ENCODE data around the gene LEP.

The LEP gene

GRCh38 chr7:128260069-128260795, 19.2 kb downstream of the LEP start:
- no peak for DNase-seq (ENCODE audit: low read depth, low spot score)
- H3K36me3 ChIP-seq (ENCODE audit: insufficient read depth, insufficient read length, low read length), result no peaks in the 10 kb centered on the region
- TF ChIP-seq ZNF274 (IDR thresholded peaks at IDR 0.05; ENCODE audit: low read depth, low read length), result no peak
- no peak for TF ChIP-seq YY1 (IDR thresholded peaks at IDR 0.05; ENCODE audit: insufficient read depth, insufficient read length)
- TF ChIP-seq SUZ12 (IDR thresholded peaks at IDR 0.05; ENCODE audit: extremely low read depth, insufficient read depth, insufficient read length), result no peak
- peaks cover 8% of the 10 kb centered on the region for H3K4me1 ChIP-seq (ENCODE audit: insufficient read depth, insufficient read length)
- H3K9me3 ChIP-seq (ENCODE audit: insufficient read depth, low read length), result no peaks in the 10 kb centered on the region
- H3K27me3 ChIP-seq (ENCODE audit: insufficient read depth, insufficient read length), result no peaks in the 10 kb centered on the region
- H3K9ac ChIP-seq (ENCODE audit: insufficient read length, low read depth), result no peak overlapping the region
- H3K4me3 ChIP-seq (ENCODE audit: insufficient read length, low read depth), result no peak overlapping the region

- Histone ChIP-seq H3K9me3 (ENCODE audit: insufficient read depth, low read length) (no peaks in the 10 kb centered on the region), H3K36me3 (ENCODE audit: insufficient read depth, insufficient read length, low read length) (no peaks in the 10 kb centered on the region), H3K4me1 (ENCODE audit: insufficient read depth, insufficient read length) (peaks cover 9% of the 10 kb centered on the region), H3K4me3 (ENCODE audit: insufficient read length, low read depth) (no peak overlapping the region), H3K9ac (ENCODE audit: insufficient read length, low read depth) (no peak overlapping the region), H3K27me3 (ENCODE audit: insufficient read depth, insufficient read length) (no peaks in the 10 kb centered on the region)
- TF ChIP-seq YY1 (IDR thresholded peaks at IDR 0.05; ENCODE audit: insufficient read depth, insufficient read length) (no peak), SUZ12 (IDR thresholded peaks at IDR 0.05; ENCODE audit: extremely low read depth, insufficient read depth, insufficient read length) (no peak), ZNF274 (IDR thresholded peaks at IDR 0.05; ENCODE audit: low read depth, low read length) (no peak)
- no peak for DNase-seq (ENCODE audit: low read depth, low spot score)
Observed at GRCh38 chr7:128262273-128263028, 21.4 kb downstream of the LEP start.

- Histone ChIP-seq H3K9me3 (ENCODE audit: insufficient read depth, low read length) (no peaks in the 10 kb centered on the region), H3K27me3 (ENCODE audit: insufficient read depth, insufficient read length) (no peaks in the 10 kb centered on the region), H3K4me1 (ENCODE audit: insufficient read depth, insufficient read length) (peaks cover 14% of the 10 kb centered on the region), H3K4me3 (ENCODE audit: insufficient read length, low read depth) (no peak overlapping the region), H3K9ac (ENCODE audit: insufficient read length, low read depth) (no peak overlapping the region), H3K36me3 (ENCODE audit: insufficient read depth, insufficient read length, low read length) (no peaks in the 10 kb centered on the region)
- TF ChIP-seq ZNF274 (IDR thresholded peaks at IDR 0.05; ENCODE audit: low read depth, low read length) (no peak), SUZ12 (IDR thresholded peaks at IDR 0.05; ENCODE audit: extremely low read depth, insufficient read depth, insufficient read length) (no peak)
- DNase-seq (ENCODE audit: low read depth, low spot score), result no peak
Observed at GRCh38 chr7:128263420-128263819, 22.3 kb downstream of the LEP start.

GRCh38 chr7:128264477-128264876, 23.4 kb downstream of the LEP start:
- Histone ChIP-seq H3K36me3 (ENCODE audit: insufficient read depth, insufficient read length, low read length) (no peaks in the 10 kb centered on the region), H3K27me3 (ENCODE audit: insufficient read depth, insufficient read length) (no peaks in the 10 kb centered on the region), H3K4me1 (ENCODE audit: insufficient read depth, insufficient read length) (peaks cover 12% of the 10 kb centered on the region), H3K4me3 (ENCODE audit: insufficient read length, low read depth) (no peak overlapping the region), H3K9me3 (ENCODE audit: insufficient read depth, low read length) (no peaks in the 10 kb centered on the region), H3K9ac (ENCODE audit: insufficient read length, low read depth) (no peak overlapping the region)
- no peak for DNase-seq (ENCODE audit: low read depth, low spot score)
- no peak for TF ChIP-seq YY1 (IDR thresholded peaks at IDR 0.05; ENCODE audit: insufficient read depth, insufficient read length)
- no peak for TF ChIP-seq ZNF274 (IDR thresholded peaks at IDR 0.05; ENCODE audit: low read depth, low read length)
- no peak for TF ChIP-seq SUZ12 (IDR thresholded peaks at IDR 0.05; ENCODE audit: extremely low read depth, insufficient read depth, insufficient read length)

- H3K4me3 ChIP-seq (ENCODE audit: insufficient read length, low read depth), result no peak overlapping the region
- TF ChIP-seq ZNF274 (IDR thresholded peaks at IDR 0.05; ENCODE audit: low read depth, low read length) (no peak), SUZ12 (IDR thresholded peaks at IDR 0.05; ENCODE audit: extremely low read depth, insufficient read depth, insufficient read length) (no peak), YY1 (IDR thresholded peaks at IDR 0.05; ENCODE audit: insufficient read depth, insufficient read length) (no peak)
- no peak overlapping the region for H3K9ac ChIP-seq (ENCODE audit: insufficient read length, low read depth)
- no peaks in the 10 kb centered on the region for H3K27me3 ChIP-seq (ENCODE audit: insufficient read depth, insufficient read length)
- no peaks in the 10 kb centered on the region for H3K36me3 ChIP-seq (ENCODE audit: insufficient read depth, insufficient read length, low read length)
- peaks cover 8% of the 10 kb centered on the region for H3K4me1 ChIP-seq (ENCODE audit: insufficient read depth, insufficient read length)
- DNase-seq (ENCODE audit: low read depth, low spot score), result no peak
- H3K9me3 ChIP-seq (ENCODE audit: insufficient read depth, low read length), result no peaks in the 10 kb centered on the region
Observed at GRCh38 chr7:128265156-128265905, 24.3 kb downstream of the LEP start.

GRCh38 chr7:128265906-128266300, 24.8 kb downstream of the LEP start:
- no peak overlapping the region for H3K9ac ChIP-seq (ENCODE audit: insufficient read length, low read depth)

GRCh38 chr7:128266529-128266882, 25.4 kb downstream of the LEP start:
- TF ChIP-seq ZNF274 (IDR thresholded peaks at IDR 0.05; ENCODE audit: low read depth, low read length) (no peak), SUZ12 (IDR thresholded peaks at IDR 0.05; ENCODE audit: extremely low read depth, insufficient read depth, insufficient read length) (no peak), YY1 (IDR thresholded peaks at IDR 0.05; ENCODE audit: insufficient read depth, insufficient read length) (no peak)
- no peaks in the 10 kb centered on the region for H3K36me3 ChIP-seq (ENCODE audit: insufficient read depth, insufficient read length, low read length)
- H3K9me3 ChIP-seq (ENCODE audit: insufficient read depth, low read length), result no peaks in the 10 kb centered on the region
- no peak overlapping the region for H3K4me3 ChIP-seq (ENCODE audit: insufficient read length, low read depth)
- no peaks in the 10 kb centered on the region for H3K27me3 ChIP-seq (ENCODE audit: insufficient read depth, insufficient read length)
- DNase-seq (ENCODE audit: low read depth, low spot score), result no peak
- H3K9ac ChIP-seq (ENCODE audit: insufficient read length, low read depth), result peak overlapping the region; percentile 33
- H3K4me1 ChIP-seq (ENCODE audit: insufficient read depth, insufficient read length), result peaks cover 8% of the 10 kb centered on the region

More at GRCh38 chr7:128265906-128266300, 24.8 kb downstream of the LEP start:
- TF ChIP-seq ZNF274 (IDR thresholded peaks at IDR 0.05; ENCODE audit: low read depth, low read length) (no peak), YY1 (IDR thresholded peaks at IDR 0.05; ENCODE audit: insufficient read depth, insufficient read length) (no peak), SUZ12 (IDR thresholded peaks at IDR 0.05; ENCODE audit: extremely low read depth, insufficient read depth, insufficient read length) (no peak)
- Histone ChIP-seq H3K27me3 (ENCODE audit: insufficient read depth, insufficient read length) (no peaks in the 10 kb centered on the region), H3K4me1 (ENCODE audit: insufficient read depth, insufficient read length) (peaks cover 8% of the 10 kb centered on the region), H3K9me3 (ENCODE audit: insufficient read depth, low read length) (no peaks in the 10 kb centered on the region), H3K4me3 (ENCODE audit: insufficient read length, low read depth) (no peak overlapping the region), H3K36me3 (ENCODE audit: insufficient read depth, insufficient read length, low read length) (no peaks in the 10 kb centered on the region)
- DNase-seq (ENCODE audit: low read depth, low spot score), result no peak

Measured in NT2/D1 (cell line).